Testis (tissue), 2 donors: ENCODE data around the gene RNASE7.

Source experiments
- POLR2A ChIP-seq: fragments of 450-650 bp; IDR thresholded peaks from one replicate; pipeline ENCODE4 v1.6.1; 2017; ENCODE audit warnings: antibody characterized with exemption, mild to moderate bottlenecking, moderate library complexity
- TF ChIP-seq, protein P1 (sequence below), 3 experiments: fragments of 450-650 bp in 2 of 3; fragments of 200-600 bp in 1 of 3; sonication (generic) in 1 of 3; IDR thresholded peaks; one replicate each; pipeline ENCODE4 v1.5.1; 2016 to 2019; ENCODE audit warnings: antibody characterized with exemption in 3 of 3, mild to moderate bottlenecking in 2 of 3, moderate library complexity in 1 of 3

GRCh38 chr14:21059842-21060613 lies 17.9 kb downstream of the RNASE7 start:
- no peak for TF ChIP-seq POLR2A
- TF ChIP-seq, protein P1, sequence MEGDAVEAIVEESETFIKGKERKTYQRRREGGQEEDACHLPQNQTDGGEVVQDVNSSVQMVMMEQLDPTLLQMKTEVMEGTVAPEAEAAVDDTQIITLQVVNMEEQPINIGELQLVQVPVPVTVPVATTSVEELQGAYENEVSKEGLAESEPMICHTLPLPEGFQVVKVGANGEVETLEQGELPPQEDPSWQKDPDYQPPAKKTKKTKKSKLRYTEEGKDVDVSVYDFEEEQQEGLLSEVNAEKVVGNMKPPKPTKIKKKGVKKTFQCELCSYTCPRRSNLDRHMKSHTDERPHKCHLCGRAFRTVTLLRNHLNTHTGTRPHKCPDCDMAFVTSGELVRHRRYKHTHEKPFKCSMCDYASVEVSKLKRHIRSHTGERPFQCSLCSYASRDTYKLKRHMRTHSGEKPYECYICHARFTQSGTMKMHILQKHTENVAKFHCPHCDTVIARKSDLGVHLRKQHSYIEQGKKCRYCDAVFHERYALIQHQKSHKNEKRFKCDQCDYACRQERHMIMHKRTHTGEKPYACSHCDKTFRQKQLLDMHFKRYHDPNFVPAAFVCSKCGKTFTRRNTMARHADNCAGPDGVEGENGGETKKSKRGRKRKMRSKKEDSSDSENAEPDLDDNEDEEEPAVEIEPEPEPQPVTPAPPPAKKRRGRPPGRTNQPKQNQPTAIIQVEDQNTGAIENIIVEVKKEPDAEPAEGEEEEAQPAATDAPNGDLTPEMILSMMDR (IDR thresholded peaks at IDR 0.05), result no peak
